Measurements from ENCODE around the gene CEP70.
"Not testable (repeated sequence)": the region's sequence is repeated elsewhere in the genome, so short reads cannot be mapped to it uniquely, and the experiment has no call there.

GRCh38 chr3:138566293-138566692 lies 27.8 kb downstream of the CEP70 start:
- not testable (repeated sequence) for TF ChIP-seq CTCF (IDR thresholded peaks at IDR 0.05 in 8 of 11, conservative IDR thresholded peaks at IDR 0.05 in 3 of 11); POLR2AphosphoS5 (IDR thresholded peaks at IDR 0.05); POLR2A (IDR thresholded peaks at IDR 0.05)

Data from spleen (tissue), 7 donors.